Activated T-helper 1 cell treated with anti-CD3 and anti-CD28 coated beads, Interleukin-12 subunit alpha, Interleukin-12 subunit beta, Interleukin-2, Interleukin-4 antibody, amounts not matched to agents 30 ng/mL and 10 ng/mL and 1 ng/mL, durations not matched to agents 14 hours and 24 hours and 36 hours (primary cell): Measurements from ENCODE around the gene SPART. TPM values are rescaled to one million over a fixed set of nuclear protein-coding genes. Genes with fewer than 3 reads are reported as not detected.

Source experiments
- DNase-seq: peaks from one replicate; pipeline ENCODE4 v3.0.0; 2021; ENCODE audit warnings: low spot score
- H3K27ac Mint-ChIP-seq: one replicate; pipeline ENCODE4 v1.8.0; 2021; ENCODE audit warnings: mild to moderate bottlenecking, mixed read lengths
- H3K27me3 Mint-ChIP-seq: one replicate; pipeline ENCODE4 v1.8.0; 2022; ENCODE audit warnings: mild to moderate bottlenecking, moderate library complexity, mixed read lengths; ENCODE audit not compliant: insufficient read depth
- H3K36me3 Mint-ChIP-seq: one replicate; pipeline ENCODE4 v1.8.0; 2021; ENCODE audit warnings: low read depth, mixed read lengths
- H3K4me1 Mint-ChIP-seq: one replicate; pipeline ENCODE4 v1.8.0; 2021; ENCODE audit warnings: low read depth, mixed read lengths
- H3K4me3 Mint-ChIP-seq: one replicate; pipeline ENCODE4 v1.8.0; 2021; ENCODE audit warnings: mild to moderate bottlenecking, moderate library complexity, mixed read lengths
- H3K9me3 Mint-ChIP-seq: one replicate; pipeline ENCODE4 v1.8.0; 2021; ENCODE audit warnings: mixed read lengths
- intact Hi-C: fragments of 100-400 bp; cut with micrococcal nuclease; formaldehyde crosslinking; loops from one replicate; pipeline ENCODE4 v1.15.1; 2024
- total RNA-seq: library from RNA; stranded (reverse); gene quantifications from 2 replicates; pipeline ENCODE4 v1.2.3, GENCODE V29; 2022

The SPART gene
- total RNA-seq, 1 donor from 2014 or later = 28.7 TPM

DNA sequence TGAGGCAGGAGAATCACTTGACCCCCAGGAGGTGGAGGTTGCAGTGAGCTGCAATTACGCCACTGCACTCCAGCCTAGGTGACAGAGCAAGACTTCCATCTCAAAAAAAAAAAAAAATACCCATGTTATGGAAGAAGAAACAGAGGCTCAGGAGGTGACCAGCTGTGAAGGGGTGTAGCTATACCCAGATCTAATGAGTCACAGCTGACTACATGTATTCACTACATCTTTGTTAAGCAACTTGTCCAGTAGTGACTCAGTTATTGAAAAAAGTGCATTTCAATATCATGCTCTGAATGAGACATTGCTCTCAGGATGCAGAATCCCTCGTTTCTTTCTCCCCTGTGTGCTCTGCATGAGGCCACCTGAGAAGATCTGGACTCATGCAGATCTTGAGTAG lies 16.1 kb upstream of the SPART start:
- no peak for DNase-seq
- Mint-ChIP-seq H3K4me3 (no peak overlapping the region), H3K4me1 (no peaks in the 10 kb centered on the region), H3K9me3 (no peaks in the 10 kb centered on the region), H3K27me3 (peaks cover 10% of the 10 kb centered on the region), H3K36me3 (no peaks in the 10 kb centered on the region), H3K27ac (no peak overlapping the region)
- intact Hi-C loops = no loop called here

- no peak overlapping the region for H3K4me3 Mint-ChIP-seq
- no peaks in the 10 kb centered on the region for H3K9me3 Mint-ChIP-seq
- H3K4me1 Mint-ChIP-seq = no peaks in the 10 kb centered on the region
- peaks cover 10% of the 10 kb centered on the region for H3K27me3 Mint-ChIP-seq
- intact Hi-C loops = no loop called here
- no peak for DNase-seq
- peaks cover 1% of the 10 kb centered on the region for H3K36me3 Mint-ChIP-seq
- no peak overlapping the region for H3K27ac Mint-ChIP-seq
These were observed 14.7 kb upstream of the SPART start for GRCh38 chr13:36360903-36361302.

DNA sequence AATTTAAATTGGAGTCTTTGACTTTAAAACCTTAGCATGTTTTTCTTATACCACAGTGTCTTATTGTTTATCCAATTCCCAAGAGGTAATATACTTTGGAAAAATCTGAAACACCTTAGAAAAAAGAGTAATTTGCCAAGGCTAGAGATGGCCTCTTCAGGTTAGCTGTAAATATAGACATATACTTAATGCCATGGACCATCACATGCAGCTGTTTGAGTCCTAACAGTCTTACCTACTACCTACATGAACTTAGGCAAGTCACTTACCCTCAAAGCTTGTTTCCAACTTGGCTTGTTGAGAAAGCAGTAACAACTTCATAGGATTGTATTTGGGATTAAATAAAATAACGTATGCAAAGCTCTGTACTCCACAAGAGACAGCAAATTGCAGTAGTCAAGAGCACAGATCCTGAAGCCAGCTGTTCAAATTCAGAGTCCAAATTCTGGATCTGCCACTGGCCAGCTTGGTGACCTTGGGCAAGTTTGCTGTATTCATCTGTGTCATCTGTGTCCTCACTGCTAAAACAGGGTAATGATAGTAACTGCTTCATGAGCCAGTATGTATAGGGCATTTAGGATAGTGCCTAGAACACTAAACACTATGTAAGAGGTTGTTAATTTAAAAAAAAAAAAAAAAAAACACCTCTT lies 13.2 kb upstream of the SPART start:
- Mint-ChIP-seq H3K4me3 (no peak overlapping the region), H3K27me3 (peaks cover 8% of the 10 kb centered on the region), H3K36me3 (peaks cover 1% of the 10 kb centered on the region), H3K9me3 (no peaks in the 10 kb centered on the region), H3K27ac (no peak overlapping the region), H3K4me1 (no peaks in the 10 kb centered on the region)
- intact Hi-C loops = no loop called here
- DNase-seq = no peak

GRCh38 chr13:36358175-36358718 lies 12.1 kb upstream of the SPART start:
- intact Hi-C loops = no loop called here
- no peak for DNase-seq
- Mint-ChIP-seq H3K4me3 (no peak overlapping the region), H3K27me3 (peaks cover 8% of the 10 kb centered on the region), H3K4me1 (no peaks in the 10 kb centered on the region), H3K27ac (no peak overlapping the region), H3K36me3 (peaks cover 1% of the 10 kb centered on the region), H3K9me3 (no peaks in the 10 kb centered on the region)

DNA sequence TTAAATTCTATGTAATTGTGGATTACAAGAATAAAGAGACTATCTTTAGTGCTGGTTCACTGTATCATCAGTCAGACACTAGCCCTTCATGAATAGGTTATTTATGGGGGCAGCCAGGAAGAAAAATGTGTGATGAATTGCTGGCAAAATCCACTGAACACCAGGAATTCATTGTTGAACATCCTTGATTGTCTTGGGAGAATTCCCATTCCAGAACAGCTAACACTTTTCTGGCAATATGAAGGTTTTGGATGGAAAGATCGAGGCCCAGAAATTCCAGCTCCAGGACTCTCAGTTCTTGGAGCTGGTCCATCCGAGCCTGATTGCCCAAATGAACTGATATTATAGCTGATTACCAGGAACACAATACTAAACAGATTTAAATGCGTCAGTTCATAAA lies 11.5 kb upstream of the SPART start:
- Mint-ChIP-seq H3K36me3 (peaks cover 1% of the 10 kb centered on the region), H3K27ac (no peak overlapping the region), H3K9me3 (no peaks in the 10 kb centered on the region), H3K4me3 (no peak overlapping the region), H3K4me1 (no peaks in the 10 kb centered on the region), H3K27me3 (peaks cover 8% of the 10 kb centered on the region)
- no peak for DNase-seq
- intact Hi-C loops = no loop called here

- DNase-seq = no peak
- no peaks in the 10 kb centered on the region for H3K9me3 Mint-ChIP-seq
- no peaks in the 10 kb centered on the region for H3K4me1 Mint-ChIP-seq
- peaks cover 8% of the 10 kb centered on the region for H3K27me3 Mint-ChIP-seq
- peaks cover 1% of the 10 kb centered on the region for H3K36me3 Mint-ChIP-seq
- intact Hi-C loops = no loop called here
- no peak overlapping the region for H3K4me3 Mint-ChIP-seq
- H3K27ac Mint-ChIP-seq = no peak overlapping the region
These were observed 11.0 kb upstream of the SPART start for GRCh38 chr13:36357231-36357630.

DNA sequence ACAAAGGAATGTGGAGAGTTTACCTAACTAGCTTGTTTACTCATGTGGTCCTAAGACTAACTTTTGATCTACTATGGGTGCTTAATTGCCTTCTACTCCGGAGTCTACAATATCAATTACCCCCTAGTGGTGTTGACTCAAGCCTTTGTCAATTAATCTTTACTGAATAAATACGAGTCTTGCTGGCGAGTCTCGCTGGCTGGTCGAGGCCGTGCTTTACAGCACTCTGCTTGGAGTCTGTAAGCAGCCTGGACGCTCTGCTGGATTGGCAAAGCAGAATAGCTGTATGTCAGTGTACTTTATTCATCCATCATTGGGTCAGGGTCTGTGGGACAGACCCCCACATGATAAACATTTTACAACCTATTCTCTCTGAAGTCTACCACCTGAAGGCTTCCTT lies 9.9 kb upstream of the SPART start:
- Mint-ChIP-seq H3K4me3 (no peak overlapping the region), H3K4me1 (no peaks in the 10 kb centered on the region), H3K27ac (no peak overlapping the region), H3K9me3 (no peaks in the 10 kb centered on the region), H3K27me3 (peaks cover 8% of the 10 kb centered on the region), H3K36me3 (peaks cover 1% of the 10 kb centered on the region)
- no peak for DNase-seq
- intact Hi-C loops = no loop called here

- Mint-ChIP-seq H3K9me3 (no peaks in the 10 kb centered on the region), H3K4me3 (no peak overlapping the region), H3K4me1 (no peaks in the 10 kb centered on the region), H3K27ac (no peak overlapping the region), H3K27me3 (peaks cover 8% of the 10 kb centered on the region), H3K36me3 (peaks cover 1% of the 10 kb centered on the region)
- intact Hi-C loops = no loop called here
- DNase-seq = no peak
These were observed 9.4 kb upstream of the SPART start for GRCh38 chr13:36355632-36356031.

GRCh38 chr13:36354842-36355623 lies 8.8 kb upstream of the SPART start:
- no peak for DNase-seq
- no peak overlapping the region for H3K4me3 Mint-ChIP-seq
- intact Hi-C loops = no loop called here
- no peaks in the 10 kb centered on the region for H3K4me1 Mint-ChIP-seq
- H3K9me3 Mint-ChIP-seq = no peaks in the 10 kb centered on the region
- H3K27me3 Mint-ChIP-seq = peaks cover 5% of the 10 kb centered on the region
- H3K27ac Mint-ChIP-seq = no peak overlapping the region
- H3K36me3 Mint-ChIP-seq = peaks cover 1% of the 10 kb centered on the region

DNA sequence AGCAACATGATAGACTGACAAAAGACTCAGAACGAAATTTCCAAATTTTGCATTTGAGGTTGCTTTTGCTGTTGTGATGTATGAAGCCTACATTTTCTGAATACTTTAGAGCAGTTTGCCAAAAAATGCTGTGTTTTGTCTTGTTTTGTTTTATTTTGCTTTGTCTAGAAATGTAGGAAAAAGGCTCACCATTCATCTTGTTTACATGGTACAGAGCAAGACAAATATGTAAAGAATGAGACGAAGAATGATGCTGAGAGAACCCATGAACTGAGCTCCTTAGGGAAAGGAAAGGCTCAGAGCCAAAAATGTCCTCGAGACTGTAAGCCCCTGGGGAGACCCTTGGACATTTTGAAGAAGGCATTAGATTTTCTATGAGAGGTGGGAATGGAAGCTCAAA lies 6.8 kb upstream of the SPART start:
- Mint-ChIP-seq H3K36me3 (peaks cover 1% of the 10 kb centered on the region), H3K9me3 (no peaks in the 10 kb centered on the region), H3K27me3 (peaks cover 4% of the 10 kb centered on the region), H3K27ac (no peak overlapping the region), H3K4me1 (no peaks in the 10 kb centered on the region), H3K4me3 (no peak overlapping the region)
- intact Hi-C loops = no loop called here
- DNase-seq = no peak

GRCh38 chr13:36352350-36352749 lies 6.2 kb upstream of the SPART start:
- no peak for DNase-seq
- H3K27ac Mint-ChIP-seq = no peak overlapping the region
- no peak overlapping the region for H3K4me3 Mint-ChIP-seq
- H3K9me3 Mint-ChIP-seq = no peaks in the 10 kb centered on the region
- peaks cover 4% of the 10 kb centered on the region for H3K27me3 Mint-ChIP-seq
- no peaks in the 10 kb centered on the region for H3K4me1 Mint-ChIP-seq
- intact Hi-C loops = no loop called here
- H3K36me3 Mint-ChIP-seq = peaks cover 1% of the 10 kb centered on the region

DNA sequence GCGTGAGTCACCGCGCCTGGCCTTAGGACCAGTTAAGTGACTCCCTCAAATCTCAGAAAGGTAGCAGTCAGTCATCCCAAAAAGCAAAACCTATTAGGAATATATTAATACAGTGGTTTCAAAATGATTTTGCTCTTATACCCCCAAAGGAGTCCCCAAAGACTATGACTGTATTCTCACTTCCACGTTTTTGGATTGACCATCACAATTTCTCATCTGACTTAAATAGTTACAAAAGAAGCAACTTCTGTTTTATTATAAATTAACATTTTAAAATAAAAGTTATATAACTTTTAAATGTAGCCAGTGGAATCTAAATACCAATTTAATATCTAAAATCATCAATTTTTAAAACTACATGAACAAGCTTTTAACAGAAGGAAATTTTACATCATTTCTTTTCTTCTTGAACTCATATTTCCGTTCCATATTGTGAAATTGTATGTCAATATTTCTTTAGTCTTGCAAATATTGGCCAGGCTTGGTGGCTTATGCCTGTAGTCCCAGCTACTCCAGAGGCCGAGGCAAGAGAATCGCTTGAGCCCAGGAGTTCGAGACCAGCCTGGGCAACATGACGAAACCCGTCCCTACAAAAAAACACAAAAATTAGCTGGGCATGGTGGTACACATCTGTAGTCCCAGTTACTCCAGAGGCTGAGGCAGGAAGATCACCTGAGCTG lies 1.5 kb upstream of the SPART start:
- Mint-ChIP-seq H3K27me3 (peaks cover 10% of the 10 kb centered on the region), H3K27ac (no peak overlapping the region), H3K36me3 (no peaks in the 10 kb centered on the region), H3K4me1 (peaks cover 30% of the 10 kb centered on the region), H3K4me3 (no peak overlapping the region), H3K9me3 (no peaks in the 10 kb centered on the region)
- no peak for DNase-seq
- intact Hi-C loops = no loop called here
